AG04450 (cell line): ENCODE data around the gene ZFP91. TPM values are rescaled to one million over a fixed set of nuclear protein-coding genes. Genes with fewer than 3 reads are reported as not detected.

Experiments
- CTCF ChIA-PET: fragments of 300-600, 350-600 bp; formaldehyde crosslinking; extraction: SDS; loops from one replicate; lab custom pipeline; 2022; ENCODE audit warnings: antibody characterized with exemption, inconsistent platforms; lab: Charles Lee
- POLR2A ChIA-PET: fragments of 350-600 bp; formaldehyde crosslinking; extraction: SDS; loops from one replicate; lab custom pipeline; 2021; ENCODE audit warnings: antibody characterized with exemption, inconsistent platforms; lab: Yijun Ruan, JAX
- DNase-seq: peaks from one replicate; pipeline ENCODE4 v3.0.0-alpha.2; 2011; ENCODE audit warnings: low read depth, low spot score
- H3K27ac ChIP-seq: one replicate; pipeline ENCODE4 v1.5.1; 2012; ENCODE audit warnings: low read depth, low read length, control low read depth
- H3K27me3 ChIP-seq: one replicate; pipeline ENCODE4 v1.6.0; 2012; ENCODE audit warnings: low read length; ENCODE audit not compliant: control insufficient read depth, insufficient read depth
- H3K4me3 ChIP-seq: 2 replicates; pipeline ENCODE4 v1.5.1; 2011; ENCODE audit warnings: mild to moderate bottlenecking, low read depth, low read length, control low read depth
- H3K9me3 ChIP-seq: 2 replicates; pipeline ENCODE4 v1.5.1; 2012; ENCODE audit warnings: low read length; ENCODE audit not compliant: control insufficient read depth, insufficient read depth
- CTCF ChIP-seq: IDR thresholded peaks from 2 replicates; pipeline ENCODE4 v1.5.1; 2011; ENCODE audit warnings: low read depth, low read length, control low read depth, inconsistent platforms
- polyA plus RNA-seq: library from polyadenylated mRNA; depleted of rRNA; stranded (reverse); fragments of >200 nt; gene quantifications from 2 replicates; pipeline ENCODE4 v1.2.3, GENCODE V29; 2011

The ZFP91 gene
- polyA plus RNA-seq, 1 experiment, result 47.9 TPM

GRCh38 chr11:58625826-58626460, 47.1 kb downstream of the ZFP91 start:
- Histone ChIP-seq H3K27me3 (no peaks in the 10 kb centered on the region), H3K9me3 (no peaks in the 10 kb centered on the region), H3K4me3 (no peak overlapping the region), H3K27ac (peak overlapping the region; percentile 58)
- ChIA-PET CTCF (interaction anchor here (0.6 to 1.2 kb wide), 4 partner anchors 28 to 556 kb away, joined by 3 to 5 read pairs (median 3); no protein-coding TSS in a partner anchor), POLR2A (interaction anchor here (0.6 kb wide), 2 partner anchors 9 to 105 kb away, joined by 3 to 4 read pairs; no protein-coding TSS in a partner anchor)
- peak; percentile 30 for DNase-seq
- no peak for TF ChIP-seq CTCF

DNA sequence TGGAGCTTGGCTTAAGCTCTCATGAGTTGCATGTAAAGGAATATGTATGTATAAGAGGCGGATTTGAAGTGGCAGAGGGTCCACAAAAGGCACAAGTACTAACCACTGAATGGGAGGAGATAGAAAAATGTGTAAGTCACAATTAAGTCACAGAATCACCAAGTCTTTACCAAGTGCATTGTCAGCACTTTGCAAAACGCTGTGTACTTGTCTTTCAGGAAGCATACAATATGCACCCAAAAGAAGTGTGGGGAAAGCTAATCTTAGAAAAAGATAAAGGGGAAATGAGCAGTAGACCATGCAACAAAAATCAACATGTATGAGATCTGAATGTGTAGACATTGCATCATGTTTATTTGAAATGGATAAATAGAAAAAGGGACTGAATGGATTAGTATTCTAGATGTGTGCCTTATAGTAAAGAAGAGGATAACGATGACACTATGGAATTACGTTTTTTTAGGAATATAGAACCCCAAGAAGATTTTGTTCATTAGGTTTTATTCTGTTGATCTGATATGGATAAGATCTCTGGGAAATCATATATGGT, 48.1 kb downstream of the ZFP91 start:
- no peaks in the 10 kb centered on the region for H3K9me3 ChIP-seq
- no peak for DNase-seq
- no peak overlapping the region for H3K4me3 ChIP-seq
- peak overlapping the region; percentile 66 for H3K27ac ChIP-seq
- no peak for TF ChIP-seq CTCF
- ChIA-PET CTCF (interaction anchor here (1.0 to 4.9 kb wide), 6 partner anchors 9 to 59 kb away, joined by 3 to 64 read pairs (median 23); partner anchors contain the start of genes LPXN and ZFP91), POLR2A (interaction anchor here (0.7 to 2.3 kb wide), 2 partner anchors 50 to 203 kb away, joined by 3 to 10 read pairs; no protein-coding TSS in a partner anchor)
- H3K27me3 ChIP-seq, result no peaks in the 10 kb centered on the region

- DNase-seq, result no peak
- no peak for TF ChIP-seq CTCF
- H3K27ac ChIP-seq, result peak overlapping the region; percentile 65
- H3K27me3 ChIP-seq, result no peaks in the 10 kb centered on the region
- POLR2A ChIA-PET, result interaction anchor here (0.7 to 2.3 kb wide), 4 partner anchors 12 to 337 kb away, joined by 3 to 10 read pairs (median 6); no protein-coding TSS in a partner anchor
- H3K9me3 ChIP-seq, result no peaks in the 10 kb centered on the region
- CTCF ChIA-PET, result interaction anchor here (0.7 to 4.9 kb wide), 15 partner anchors 9 to 646 kb away, joined by 3 to 64 read pairs (median 16); partner anchors contain the start of genes LPXN and ZFP91
- no peak overlapping the region for H3K4me3 ChIP-seq
Measured at GRCh38 chr11:58628446-58628845, 49.6 kb downstream of the ZFP91 start.

DNA sequence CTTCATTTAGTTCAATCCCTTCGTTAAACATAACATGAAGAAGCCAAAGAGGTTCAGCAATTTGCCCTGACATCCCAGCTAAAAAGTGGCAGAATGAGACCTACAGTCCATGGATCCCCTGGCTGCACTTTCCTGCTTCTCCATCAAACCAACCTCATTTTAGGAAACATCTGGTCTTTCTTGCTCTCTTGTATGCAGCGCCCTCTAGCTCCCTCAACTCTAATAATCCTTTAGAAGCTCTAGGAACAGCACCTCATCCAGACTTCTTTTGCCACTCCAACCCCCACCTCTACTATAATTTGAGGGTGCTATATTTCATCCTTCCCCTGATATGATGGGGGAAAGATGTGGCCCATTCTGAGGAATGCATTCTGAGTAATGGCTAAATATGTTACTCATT, 51.0 kb downstream of the ZFP91 start:
- Histone ChIP-seq H3K27ac (no peak overlapping the region), H3K4me3 (no peak overlapping the region), H3K27me3 (no peaks in the 10 kb centered on the region), H3K9me3 (no peaks in the 10 kb centered on the region)
- POLR2A ChIA-PET, result interaction anchor here (0.6 kb wide), 1 partner anchor 20 kb away, joined by 4 read pairs; no protein-coding TSS in a partner anchor
- CTCF ChIA-PET, result interaction anchor here (0.5 to 4.9 kb wide), 40 partner anchors 8 to 1172 kb away, joined by 3 to 64 read pairs (median 6); partner anchors contain the start of genes LPXN and ZFP91
- peak; percentile 73 for TF ChIP-seq CTCF
- DNase-seq, result peak; percentile 24
